ENCODE results near the gene GPX4.

Gene GPX4

GRCh38 chr19:1085676-1086442, 17.9 kb upstream of the GPX4 start:
- DNase-seq: no peak

GRCh38 chr19:1086613-1087012, 17.2 kb upstream of the GPX4 start:
- DNase-seq: no peak

GRCh38 chr19:1087813-1088415, 15.9 kb upstream of the GPX4 start:
- DNase-seq: peak; percentile 78

- DNase-seq: no peak
These were observed 15.3 kb upstream of the GPX4 start for GRCh38 chr19:1088416-1089010.

GRCh38 chr19:1089126-1089771, 14.5 kb upstream of the GPX4 start:
- no peak for DNase-seq

- peak; percentile 12 for DNase-seq
These were observed 13.9 kb upstream of the GPX4 start for GRCh38 chr19:1089891-1090290.

GRCh38 chr19:1090731-1091543, 12.9 kb upstream of the GPX4 start:
- DNase-seq: no peak

- no peak for DNase-seq
These were observed 12.1 kb upstream of the GPX4 start for GRCh38 chr19:1091544-1092175.

- no peak for DNase-seq
These were observed 10.5 kb upstream of the GPX4 start for GRCh38 chr19:1093330-1093729.

GRCh38 chr19:1093811-1094553, 9.8 kb upstream of the GPX4 start:
- DNase-seq: no peak

GRCh38 chr19:1094655-1094977, 9.2 kb upstream of the GPX4 start:
- no peak for DNase-seq

- DNase-seq: peak; percentile 98
These were observed 8.7 kb upstream of the GPX4 start, which contains the start of gene POLR2E for GRCh38 chr19:1094978-1095701. POLR2E (minus strand) TSS chr19:1095375; CDS start chr19:1095315, 60 bp downstream.

- DNase-seq: no peak
These were observed 6.0 kb upstream of the GPX4 start for GRCh38 chr19:1097810-1098176.

GRCh38 chr19:1098177-1099051, 5.4 kb upstream of the GPX4 start:
- peak; percentile 3 for DNase-seq

- peak; percentile 72 for DNase-seq
These were observed 2.5 kb upstream of the GPX4 start for GRCh38 chr19:1101337-1101698.

GRCh38 chr19:1102407-1103131, 1.2 kb upstream of the GPX4 start:
- DNase-seq: peak; percentile 27

- DNase-seq: peak; percentile 23
These were observed 574 bp upstream of the GPX4 start for GRCh38 chr19:1103132-1103707.

GRCh38 chr19:1104311-1105007, 665 bp downstream of the GPX4 start:
- DNase-seq: peak; percentile 65
